ENCODE measurements around the gene IL16. TPM values are rescaled to one million over a fixed set of nuclear protein-coding genes. Genes with fewer than 3 reads are reported as not detected.
"Not testable (repeated sequence)": the region's sequence is repeated elsewhere in the genome, so short reads cannot be mapped to it uniquely, and the experiment has no call there.

Gene IL16
- total RNA-seq, 1 donor from 2014 or later, result 54.0 TPM

- DNase-seq (ENCODE audit: low spot score), result no peak
- ATAC-seq, result no peak
- intact Hi-C loops (cut with DNase I), result no loop called here
Measured at GRCh38 chr15:81315452-81316175, 118.9 kb downstream of the IL16 start.

DNA sequence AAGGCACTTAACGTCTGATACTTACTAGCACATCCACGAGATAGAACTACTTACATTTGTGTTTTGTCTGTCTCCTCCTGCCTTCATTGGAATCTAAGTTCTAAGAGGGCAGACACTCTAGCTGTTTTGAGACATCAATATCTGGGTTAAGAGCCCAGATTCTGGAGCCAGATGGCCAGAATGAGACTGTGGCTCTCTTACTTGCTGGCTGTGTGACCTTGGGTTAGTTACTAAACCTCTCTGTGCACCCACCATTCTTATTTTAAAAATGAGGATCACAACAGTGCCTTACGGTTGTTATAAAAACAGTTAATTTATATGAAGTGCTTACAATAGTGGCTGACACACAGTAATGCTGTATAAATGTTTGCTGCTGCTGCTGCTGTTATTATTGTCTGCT is 119.6 kb downstream of the IL16 start:
- ATAC-seq, result no peak
- intact Hi-C loops (cut with DNase I), result no loop called here
- DNase-seq (ENCODE audit: low spot score), result no peak

DNA sequence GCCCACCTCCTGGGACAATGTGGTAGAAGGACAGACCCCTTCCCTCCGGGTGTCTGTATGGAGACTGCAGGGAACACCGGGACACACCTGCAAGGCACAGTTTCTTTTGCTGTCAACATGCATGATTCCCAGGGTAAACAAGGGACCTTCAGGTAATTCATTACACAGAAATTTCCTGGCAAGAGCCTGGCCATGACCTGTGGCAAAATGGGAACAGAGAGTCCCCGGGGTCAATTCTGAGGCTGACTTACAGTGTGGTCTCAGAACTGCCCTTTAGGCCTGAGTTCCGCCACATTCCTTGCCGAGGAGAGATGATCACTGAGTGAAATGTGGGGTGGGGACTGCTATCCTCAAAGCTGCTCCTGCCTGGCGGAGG is 121.0 kb downstream of the IL16 start:
- no peak for ATAC-seq
- no peak for DNase-seq (ENCODE audit: low spot score)
- intact Hi-C loops (cut with DNase I), result no loop called here

GRCh38 chr15:81321667-81322066 is 125.0 kb downstream of the IL16 start:
- DNase-seq (ENCODE audit: low spot score) (no peak), ATAC-seq (no peak)
- intact Hi-C loops (cut with DNase I), result no loop called here

- ATAC-seq (no peak), DNase-seq (ENCODE audit: low spot score) (no peak)
- intact Hi-C loops (cut with DNase I), result no loop called here
Measured at GRCh38 chr15:81322676-81323253, 126.1 kb downstream of the IL16 start.

DNA sequence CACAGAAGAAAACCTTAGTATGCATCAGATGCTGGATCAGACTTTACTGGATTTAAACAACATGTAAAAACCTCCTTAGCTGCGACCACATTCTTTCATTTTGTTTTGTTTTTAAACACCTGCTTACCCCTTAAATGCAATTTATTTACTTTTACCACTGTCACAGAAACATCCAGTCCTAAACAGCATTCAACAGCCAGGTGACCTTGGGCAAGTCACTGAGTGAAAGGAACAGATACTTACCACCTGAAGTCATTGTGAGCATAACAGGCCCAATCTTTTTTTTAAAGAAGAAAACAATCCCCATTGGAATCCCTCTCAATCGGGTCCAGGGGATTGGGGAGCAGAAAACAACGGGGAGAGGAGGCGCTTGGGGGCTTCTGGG is 126.9 kb downstream of the IL16 start:
- ATAC-seq, result peak; percentile 4
- intact Hi-C loops (cut with DNase I), result no loop called here
- DNase-seq (ENCODE audit: low spot score), result no peak

DNA sequence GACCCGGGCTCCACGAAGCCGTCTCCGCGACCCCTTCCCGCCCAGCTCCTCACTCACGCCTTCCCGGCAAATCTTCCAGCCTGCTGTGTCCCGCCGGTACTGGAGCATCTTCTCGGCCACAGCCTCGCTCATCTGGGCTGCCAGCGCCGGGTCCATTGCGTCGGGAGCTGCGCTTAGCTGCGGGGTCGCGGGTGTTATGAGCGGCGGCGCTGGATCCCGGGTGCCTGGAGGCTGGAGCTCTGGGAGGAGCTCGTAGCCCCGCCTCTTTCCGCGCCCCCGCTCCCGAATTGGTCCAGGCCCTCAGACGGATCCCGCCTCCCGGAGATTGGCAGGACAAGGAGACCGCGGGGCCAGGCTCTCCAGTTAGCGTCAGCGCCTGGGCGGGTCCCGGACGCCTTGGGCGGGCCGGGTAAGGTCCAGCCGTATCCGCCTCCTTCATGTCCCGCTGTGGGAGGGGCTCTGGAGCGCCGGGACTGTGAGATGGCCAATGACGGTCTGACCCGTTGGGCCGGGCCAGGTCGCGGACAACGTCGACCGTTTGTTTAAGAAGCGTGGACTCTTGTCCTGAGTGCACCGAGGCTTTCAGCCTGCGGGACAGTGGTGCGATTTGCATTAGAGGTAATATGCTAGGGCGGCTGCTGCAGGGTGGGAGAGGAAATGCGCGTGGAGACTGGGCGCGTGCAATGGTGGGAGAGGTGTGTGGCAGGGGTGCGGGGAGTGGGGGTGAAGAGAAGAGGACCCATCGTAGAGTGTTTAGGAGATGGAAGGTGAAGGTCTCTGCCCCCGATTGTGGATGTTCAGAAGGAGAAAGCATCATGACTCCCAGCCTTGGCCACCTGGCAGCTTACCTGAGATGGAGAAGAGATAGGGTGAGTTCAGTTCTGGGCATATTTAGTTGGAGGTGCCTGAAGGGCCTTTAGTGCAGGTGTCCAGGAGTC is 127.5 kb downstream of the IL16 start, which contains the start of gene STARD5:
Gene STARD5 (minus strand): TSS at position 198 of the 938 bp plus-strand sequence. CDS start 42 bp downstream, at position 156.
- intact Hi-C loops (cut with DNase I), result no loop called here
- peak; percentile 100 for ATAC-seq

DNA sequence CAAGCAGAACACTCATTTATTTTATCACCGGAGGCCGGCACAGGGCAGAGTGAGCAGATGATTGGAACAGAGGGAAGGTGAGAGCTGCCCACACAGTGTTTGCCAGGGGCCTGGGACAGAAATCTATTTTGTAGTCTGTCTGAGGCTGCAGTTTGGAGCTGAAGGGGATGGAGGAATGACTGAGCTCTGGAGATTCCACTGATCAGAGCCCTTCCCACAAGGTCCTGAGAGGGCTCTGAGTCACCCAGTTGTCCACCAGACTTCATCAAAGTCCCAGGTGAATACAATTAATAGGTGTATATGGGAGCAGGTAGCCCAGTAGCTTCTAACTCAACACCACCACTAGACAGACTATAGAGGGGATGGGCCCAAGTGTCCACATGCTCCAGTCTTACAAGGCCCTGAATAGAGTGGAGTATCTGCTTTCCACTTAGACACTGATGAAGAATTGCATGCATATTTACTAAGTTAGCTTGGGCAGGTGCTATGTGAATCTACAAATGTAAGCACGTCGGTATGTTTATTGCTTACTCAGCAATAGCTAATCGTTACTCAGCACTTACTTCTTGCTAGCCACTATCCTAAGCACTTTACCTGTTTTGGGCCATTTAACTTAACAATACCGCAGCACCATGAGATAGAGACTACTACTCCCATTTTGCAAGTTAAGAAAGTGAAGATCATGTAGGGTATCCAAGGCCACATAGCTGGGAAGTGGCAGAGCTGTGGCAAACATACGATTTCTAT is 130.0 kb downstream of the IL16 start:
- ATAC-seq (no peak), DNase-seq (ENCODE audit: low spot score) (no peak)
- intact Hi-C loops (cut with DNase I), result no loop called here

More for the DNA sequence above, 127.5 kb downstream of the IL16 start, which contains the start of gene STARD5:
- DNase-seq (ENCODE audit: low spot score), result peak; percentile 99

- DNase-seq (ENCODE audit: low spot score) (no peak), ATAC-seq (no peak)
- intact Hi-C loops (cut with DNase I), result no loop called here
Measured at GRCh38 chr15:81327516-81327915, 130.8 kb downstream of the IL16 start.

- DNase-seq (ENCODE audit: low spot score), result no peak
- ATAC-seq, result no peak
- intact Hi-C loops (cut with DNase I), result no loop called here
Measured at GRCh38 chr15:81329446-81329845, 132.8 kb downstream of the IL16 start.

DNA sequence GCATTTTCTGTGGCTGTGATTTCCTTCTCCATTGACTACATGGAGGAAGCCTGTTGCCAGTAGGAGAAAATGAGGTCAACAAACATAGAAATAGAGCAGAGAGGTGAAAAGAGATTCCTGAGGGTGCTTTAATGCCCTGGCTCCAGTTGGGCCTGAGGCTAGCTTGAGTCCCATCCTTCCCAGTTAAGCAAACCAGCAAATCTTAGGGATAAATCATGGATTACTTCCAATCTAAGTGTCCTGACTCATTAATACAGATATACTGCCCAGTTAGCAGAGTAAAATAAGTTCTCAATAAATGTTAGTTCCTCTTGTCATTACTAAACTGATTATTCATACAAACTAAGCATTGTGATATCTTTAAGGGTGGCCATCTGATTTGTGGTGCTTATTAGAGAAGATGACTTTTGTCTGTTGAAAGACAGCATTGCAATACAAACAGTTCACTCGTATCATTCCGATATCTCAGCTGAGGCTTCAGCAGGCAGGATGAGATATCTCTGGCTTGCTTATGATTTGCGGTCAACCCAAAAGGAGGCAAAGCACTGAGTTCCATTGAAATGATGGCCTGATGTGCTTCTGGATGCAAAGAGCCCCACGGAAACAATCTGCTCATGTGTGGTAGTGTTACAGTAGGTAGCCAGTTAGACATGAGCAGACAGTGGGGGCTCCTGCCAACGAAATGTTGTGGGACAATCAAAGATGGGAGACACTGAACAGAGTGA is 133.8 kb downstream of the IL16 start:
- intact Hi-C loops (cut with DNase I), result no loop called here
- DNase-seq (ENCODE audit: low spot score), result no peak
- no peak for ATAC-seq

GRCh38 chr15:81331141-81331540 is 134.5 kb downstream of the IL16 start:
- DNase-seq (ENCODE audit: low spot score), result not testable (repeated sequence)

DNA sequence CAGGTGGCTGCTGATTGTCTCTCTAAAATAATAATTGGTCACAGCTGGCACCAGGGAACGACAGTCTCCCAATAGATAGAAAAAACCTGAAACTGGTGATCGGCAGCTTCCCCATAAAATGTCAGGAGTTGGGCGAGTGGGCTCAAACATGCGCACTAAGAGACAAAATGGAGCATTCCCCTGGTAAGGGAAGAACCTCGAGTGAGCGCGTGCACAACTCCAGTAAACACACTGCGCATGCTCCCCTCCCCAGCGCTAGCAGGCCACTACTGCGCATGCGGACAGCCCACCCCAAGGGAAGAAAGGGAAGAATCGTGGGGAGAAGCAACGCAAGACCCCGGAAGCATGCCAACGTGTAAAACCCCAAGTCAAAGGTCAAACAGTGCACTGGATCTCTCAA is 134.9 kb downstream of the IL16 start:
- intact Hi-C loops (cut with DNase I), result no loop called here
- ATAC-seq, result no peak
- DNase-seq (ENCODE audit: low spot score), result no peak

More at GRCh38 chr15:81331141-81331540, 134.5 kb downstream of the IL16 start:
- ATAC-seq; intact Hi-C loops (cut with DNase I): not testable (repeated sequence)

DNA sequence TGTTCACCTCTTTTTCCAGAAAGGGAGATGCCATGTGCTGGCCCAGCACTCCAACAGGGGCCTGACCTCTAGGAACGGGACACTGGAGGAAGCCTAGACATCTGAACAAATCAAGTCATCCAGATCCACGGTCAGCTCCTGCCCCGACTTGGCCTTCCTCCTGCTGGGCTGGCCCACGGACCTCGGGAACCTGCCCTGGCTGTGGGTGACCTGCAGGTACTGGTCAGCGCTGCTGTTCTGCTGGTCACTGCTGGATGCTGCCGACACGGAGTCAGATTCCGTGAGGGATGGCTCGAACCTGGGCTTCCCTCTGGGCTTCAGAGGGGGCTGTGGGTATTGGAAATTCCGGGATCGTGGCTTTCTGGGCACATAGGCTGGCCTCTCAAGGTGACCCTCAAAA is 135.6 kb downstream of the IL16 start:
- intact Hi-C loops (cut with DNase I), result no loop called here
- ATAC-seq (no peak), DNase-seq (ENCODE audit: low spot score) (no peak)

DNA sequence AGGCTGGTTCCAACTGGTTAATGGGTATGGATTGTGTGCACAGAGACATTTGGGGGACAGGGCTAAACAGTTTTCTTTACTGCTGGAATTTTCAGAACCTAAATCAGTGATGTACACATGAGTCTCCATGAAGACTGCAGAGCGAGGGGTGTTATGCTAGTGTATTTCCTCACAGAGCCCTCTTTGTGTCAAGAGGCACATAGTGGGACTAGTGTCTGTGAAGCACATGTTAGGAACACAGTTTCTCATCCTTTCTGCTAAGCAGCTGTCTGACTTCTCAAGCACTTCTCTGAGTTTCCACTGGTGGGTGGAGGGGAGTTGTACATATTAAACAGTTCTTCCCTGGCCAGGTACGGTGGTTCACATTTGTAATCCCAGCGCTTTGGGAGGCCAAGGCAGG is 136.7 kb downstream of the IL16 start:
- intact Hi-C loops (cut with DNase I), result no loop called here
- no peak for DNase-seq (ENCODE audit: low spot score)
- ATAC-seq, result no peak

DNA sequence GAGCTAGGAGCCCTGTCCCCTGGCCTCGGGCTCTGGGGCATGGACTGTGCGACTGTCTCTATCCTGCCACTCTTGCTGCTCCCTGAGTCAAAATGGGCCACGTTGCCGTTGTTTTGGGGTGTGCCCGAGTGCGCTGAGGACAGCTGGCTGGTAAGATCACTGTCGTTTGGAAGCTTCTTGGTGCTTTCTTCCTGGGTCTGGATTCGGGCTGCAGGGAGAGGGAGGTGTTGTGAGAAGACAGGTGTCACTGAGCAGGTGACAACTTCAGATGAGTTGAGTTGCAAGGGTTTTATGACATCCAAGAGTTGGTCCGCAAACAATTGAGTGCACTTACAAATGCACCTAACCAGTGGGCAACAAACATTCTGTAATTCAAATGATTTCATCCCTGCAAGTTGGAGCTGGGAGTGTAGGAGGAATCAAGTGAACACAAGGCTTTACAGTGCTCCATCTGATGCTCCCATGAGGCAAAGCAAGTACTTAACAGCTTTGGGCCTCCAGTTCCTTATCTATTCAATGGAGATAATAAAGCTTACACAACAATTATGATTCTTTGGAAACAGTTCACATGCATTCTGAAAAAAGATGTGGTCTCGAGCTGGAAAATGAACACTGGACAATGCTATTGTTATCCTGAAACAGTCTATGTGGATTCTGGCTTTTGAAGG is 138.2 kb downstream of the IL16 start:
- intact Hi-C loops (cut with DNase I), result no loop called here

GRCh38 chr15:81335631-81336030 is 139.0 kb downstream of the IL16 start:
- ATAC-seq, result no peak
- no peak for DNase-seq (ENCODE audit: low spot score)
- intact Hi-C loops (cut with DNase I), result no loop called here

More for the DNA sequence above, 138.2 kb downstream of the IL16 start:
- DNase-seq (ENCODE audit: low spot score), result no peak
- no peak for ATAC-seq

DNA sequence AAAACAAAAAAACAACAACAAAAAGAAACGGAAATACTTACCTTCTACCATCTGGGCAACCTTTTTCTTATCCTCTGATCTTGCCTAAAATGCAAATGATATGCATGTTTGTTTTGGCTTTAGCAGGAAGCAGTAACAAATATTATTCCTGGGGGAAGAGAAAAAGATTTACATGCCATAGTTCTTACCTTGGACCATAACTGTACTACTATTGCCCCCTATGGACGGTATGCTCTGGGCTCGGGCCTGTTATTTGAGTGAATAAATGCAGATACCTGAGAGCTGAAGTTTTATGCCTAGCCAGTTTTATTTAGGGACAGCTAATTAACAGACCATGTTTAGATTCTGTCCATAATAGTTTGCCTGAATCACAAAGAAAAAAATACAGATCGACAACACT is 139.9 kb downstream of the IL16 start:
- no peak for ATAC-seq
- DNase-seq (ENCODE audit: low spot score), result no peak
- intact Hi-C loops (cut with DNase I), result no loop called here
